ENCODE results near the gene TANC1.

- no peak for TF ChIP-seq CTCF (conservative IDR thresholded peaks at IDR 0.05; ENCODE audit: low read depth, low read length)
- TF ChIP-seq SMC3 (IDR thresholded peaks at IDR 0.05; ENCODE audit: low read depth, low read length), result no peak
Measured at GRCh38 chr2:159199761-159200465, 231.5 kb downstream of the TANC1 start.

All from IMR-90 (cell line).